HepG2 (cell line): ENCODE results near the gene MAP7D3. TPM values are rescaled to one million over a fixed set of nuclear protein-coding genes. Genes with fewer than 3 reads are reported as not detected.
A peak's percentile ranks its signal among the peaks of the same experiment; 100 is the strongest.

Experiments
- ATAC-seq: fragments of 200-7000 bp; cut with Tn5 transposase; 3 replicates; pipeline ENCODE4 v1.9.1; 2020; ENCODE audit warnings: mild to moderate bottlenecking, moderate library complexity
- BruUV-seq: library from RNA; stranded (reverse); fragments of 400-500 nt; replicated peaks from 2 replicates; lab custom pipeline; 2021; lab: Mats Ljungman, UMichigan
- CTCF ChIA-PET: fragments of 300-600 bp; formaldehyde crosslinking; extraction: SDS; loops from one replicate; lab custom pipeline; 2021; ENCODE audit warnings: low total read pairs, inconsistent platforms, low intra/inter-chr PET ratio; lab: Yijun Ruan, JAX
- POLR2A ChIA-PET: fragments of 350-600 bp; sonication (Branson Sonifier 250); formaldehyde crosslinking; loops from one replicate; lab custom pipeline; 2020; ENCODE audit warnings: antibody characterized with exemption, inconsistent platforms; lab: Yijun Ruan, JAX
- DNase-seq: peaks from one replicate; pipeline ENCODE4 v3.0.0-alpha.2; 2015; ENCODE audit warnings: low spot score
- FAIRE-seq: peaks from 3 replicates; lab custom pipeline; 2011; peaks lifted over from hg19 to GRCh38; lab: Jason Lieb, UNC
- H2AFZ ChIP-seq: one replicate; pipeline ENCODE4 v1.6.1; 2011; ENCODE audit warnings: low read length, inconsistent platforms
- H3K27ac ChIP-seq: fragments of 300-600 bp; 3 replicates; pipeline ENCODE4 v1.8.0; 2011; ENCODE audit warnings: mixed run types, mild to moderate bottlenecking, mixed read lengths, low read length, inconsistent platforms; ENCODE audit not compliant: insufficient read depth; ENCODE audit errors: extremely low read length
- H3K27me3 ChIP-seq, 2 experiments: fragments of 200-600 bp in 1 of 2; 2 replicates in 1 of 2; 3 replicates in 1 of 2; pipeline versions ENCODE4 v1.6.0 to v1.8.0; 2011; ENCODE audit warnings: low read length in 2 of 2, mild to moderate bottlenecking in 2 of 2, moderate library complexity in 2 of 2, inconsistent platforms in 1 of 2; ENCODE audit not compliant: insufficient read depth in 2 of 2, control insufficient read depth in 1 of 2
- H3K36me3 ChIP-seq, 2 experiments: fragments of 200-600 bp in 1 of 2; replicated peaks in 1 of 2; 2 replicates in 1 of 2; 3 replicates in 1 of 2; pipeline versions ENCODE4 v1.5.1 to v1.8.0; 2011; ENCODE audit warnings: low read length in 2 of 2, inconsistent platforms in 1 of 2; ENCODE audit not compliant: insufficient read depth in 2 of 2, control insufficient read depth in 1 of 2
- H3K4me1 ChIP-seq: 2 replicates; pipeline ENCODE4 v1.5.1; 2012; ENCODE audit warnings: low read length, inconsistent platforms; ENCODE audit not compliant: insufficient read depth
- H3K4me2 ChIP-seq: 2 replicates; pipeline ENCODE4 v1.6.0; 2011; ENCODE audit warnings: low read depth, low read length, inconsistent platforms
- H3K4me3 ChIP-seq, 3 experiments: fragments of 200-600 bp in 1 of 3; sonication (generic), shearing (Covaris generic) in 1 of 3; replicated peaks in 1 of 3; 2 replicates each; pipeline ENCODE4 v1.5.1; 2011 to 2016; ENCODE audit warnings: low read length in 3 of 3, inconsistent platforms in 2 of 3, low read depth in 2 of 3, mild to moderate bottlenecking in 2 of 3, control low read depth in 1 of 3, mixed read lengths in 1 of 3; ENCODE audit not compliant: insufficient read depth in 1 of 3
- H3K79me2 ChIP-seq: one replicate; pipeline ENCODE4 v1.6.1; 2011; ENCODE audit warnings: low read length, inconsistent platforms; ENCODE audit not compliant: insufficient read depth
- H3K9ac ChIP-seq: 2 replicates; pipeline ENCODE4 v1.6.0; 2011; ENCODE audit warnings: mild to moderate bottlenecking, low read depth, low read length, inconsistent platforms; ENCODE audit not compliant: insufficient read depth
- H3K9me3 ChIP-seq: 2 replicates; pipeline ENCODE4 v1.5.1; 2012; ENCODE audit warnings: mild to moderate bottlenecking, low read length
- H4K20me1 ChIP-seq: 2 replicates; pipeline ENCODE4 v1.6.0; 2011; ENCODE audit warnings: inconsistent platforms, mild to moderate bottlenecking, low read length, moderate library complexity; ENCODE audit not compliant: insufficient read depth
- ATF7-NPFF ChIP-seq: sonication (generic); formaldehyde crosslinking; IDR thresholded peaks from 2 replicates; pipeline ENCODE4 v1.8.1; 2023; ENCODE audit warnings: mild to moderate bottlenecking, low read depth, missing genetic modification reagents, moderate library complexity
- MAFF ChIP-seq: IDR thresholded peaks from 2 replicates; pipeline ENCODE4 v1.6.1; 2011; ENCODE audit warnings: low read depth, low read length, improper control_type of control experiment
- MAFK ChIP-seq, 2 experiments: IDR thresholded peaks in 1 of 2; conservative IDR thresholded peaks in 1 of 2; 2 replicates each; pipeline ENCODE4 v1.6.1; 2011; ENCODE audit warnings: improper control_type of control experiment in 2 of 2, low read length in 2 of 2
- TCF12 ChIP-seq, 2 experiments: fragments of 450-650 bp in 1 of 2; sonication (generic) in 1 of 2; formaldehyde crosslinking in 1 of 2; IDR thresholded peaks; 2 replicates each; pipeline versions ENCODE4 v1.6.1 to v1.8.0; 2017 to 2022; ENCODE audit warnings: antibody characterized with exemption in 1 of 2, mild to moderate bottlenecking in 1 of 2, missing genetic modification reagents in 1 of 2, moderate library complexity in 1 of 2
- WGBS: methylation state at CpG from one replicate; pipeline ENCODE4 v1.1.6; 2017; ENCODE audit warnings: low lambda C conversion rate; 5-methylcytosine and 5-hydroxymethylcytosine counted together
- in situ Hi-C: cut with HindIII; loops from 2 replicates; pipeline ENCODE4 v1.10.0; 2017; ENCODE audit warnings: low pct_unique_long_range_greater_than_20kb; ENCODE audit not compliant: extremely low pct_ligation_motif_present
- intact Hi-C: fragments of 100-400 bp; cut with micrococcal nuclease; formaldehyde crosslinking; loops from one replicate; pipeline ENCODE4 v1.10.0; 2022; ENCODE audit not compliant: unreplicated experiment
- polyA plus RNA-seq, 8 experiments: library from polyadenylated mRNA; depleted of rRNA in 3 of 8; stranded (reverse) in 7 of 8; unstranded in 1 of 8; fragments of >200 nt; fragmentation: Illumina TruSeq in 4 of 8; extraction: Trizol in 4 of 8; gene quantifications; 2 replicates each; pipeline versions ENCODE4 v1.2.1 to v1.2.3, GENCODE V29; 2011 to 2016; ENCODE audit warnings: low read depth in 4 of 8, missing spikeins in 1 of 8, mixed read lengths in 1 of 8; ENCODE audit not compliant: insufficient read depth in 1 of 8
- total RNA-seq, 5 experiments: library from RNA; depleted of rRNA; stranded (reverse); fragments of >200 nt; fragmentation: Illumina TruSeq; extraction: Trizol; gene quantifications; 2 replicates each; pipeline ENCODE4 v1.2.3, GENCODE V29; 2016; ENCODE audit warnings: low read depth in 1 of 5

Gene MAP7D3
- total and polyA plus RNA-seq, 2 of the 13 experiments (the other 11 are each of a cell fraction or from before 2014, with no cell fraction given) = not detected

- Histone ChIP-seq H3K27ac (no peak overlapping the region), H3K4me1 (no peaks in the 10 kb centered on the region), H2AFZ (no peak overlapping the region), H3K4me2 (no peak overlapping the region), H3K9me3 (no peaks in the 10 kb centered on the region), H3K27me3 (no peaks in the 10 kb centered on the region), H3K9ac (no peak overlapping the region), H4K20me1 (no peaks in the 10 kb centered on the region), H3K79me2 (no peaks in the 10 kb centered on the region), H3K36me3 (no peaks in the 10 kb centered on the region), H3K4me3 (no peak overlapping the region)
- intact Hi-C loops = no loop called here
- DNase-seq (no peak), ATAC-seq (no peak), FAIRE-seq (no peak)
- TF ChIP-seq ATF7-NPFF (CRISPR knock-in tag) = no peak
- in situ Hi-C loops = no loop called here
- POLR2A ChIA-PET = no interaction called here
- CTCF ChIA-PET = no interaction called here
- BruUV-seq = no TSS peak
- 81% methylated on average over 7 of the region's 8 CpGs for WGBS
Measured at GRCh38 chrX:136227948-136228838, 23.0 kb downstream of the MAP7D3 start.

GRCh38 chrX:136227074-136227473 is 24.1 kb downstream of the MAP7D3 start:
- DNase-seq (no peak), ATAC-seq (no peak), FAIRE-seq (no peak)
- Histone ChIP-seq H3K27ac (no peak overlapping the region), H4K20me1 (no peaks in the 10 kb centered on the region), H3K4me2 (no peak overlapping the region), H3K9me3 (no peaks in the 10 kb centered on the region), H3K27me3 (no peaks in the 10 kb centered on the region), H2AFZ (no peak overlapping the region), H3K4me3 (no peak overlapping the region), H3K9ac (no peak overlapping the region), H3K36me3 (no peaks in the 10 kb centered on the region), H3K4me1 (no peaks in the 10 kb centered on the region), H3K79me2 (no peaks in the 10 kb centered on the region)
- intact Hi-C loops (no loop called here), in situ Hi-C loops (no loop called here)
- TF ChIP-seq MAFF = peak; percentile 90
- no peak for TF ChIP-seq TCF12 (IDR thresholded peaks at IDR 0.05)
- TF ChIP-seq TCF12 (CRISPR knock-in tag; IDR thresholded peaks at IDR 0.05) = no peak
- TF ChIP-seq MAFK (conservative IDR thresholded peaks at IDR 0.05 in 1 of 2, IDR thresholded peaks at IDR 0.05 in 1 of 2; ENCODE audit: low read length in 2 of 2) = peak; percentile 70 to 92
- BruUV-seq = no TSS peak
- CTCF ChIA-PET = no interaction called here
- POLR2A ChIA-PET = no interaction called here
